ENCODE results near the gene HMCN1.

DNA sequence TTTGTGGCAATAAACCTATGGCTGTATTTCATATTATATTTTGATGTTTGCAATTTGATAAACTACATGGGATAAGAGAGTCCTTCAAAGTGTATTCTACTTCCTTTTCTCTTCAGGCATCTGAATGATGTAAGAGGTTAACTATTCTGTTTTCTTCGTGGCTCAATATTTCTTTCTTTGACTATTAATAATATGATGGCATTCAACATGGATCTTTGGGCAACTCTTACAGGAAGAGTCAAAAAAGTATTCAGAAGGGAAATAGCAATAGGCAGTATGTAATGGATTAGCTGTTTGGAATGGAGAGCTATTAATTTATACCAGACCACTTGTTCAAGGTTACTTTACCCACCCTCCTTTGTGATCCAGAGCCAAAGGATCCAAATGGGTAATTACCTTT lies 74.4 kb downstream of the HMCN1 start:
- TF ChIP-seq, protein P1, sequence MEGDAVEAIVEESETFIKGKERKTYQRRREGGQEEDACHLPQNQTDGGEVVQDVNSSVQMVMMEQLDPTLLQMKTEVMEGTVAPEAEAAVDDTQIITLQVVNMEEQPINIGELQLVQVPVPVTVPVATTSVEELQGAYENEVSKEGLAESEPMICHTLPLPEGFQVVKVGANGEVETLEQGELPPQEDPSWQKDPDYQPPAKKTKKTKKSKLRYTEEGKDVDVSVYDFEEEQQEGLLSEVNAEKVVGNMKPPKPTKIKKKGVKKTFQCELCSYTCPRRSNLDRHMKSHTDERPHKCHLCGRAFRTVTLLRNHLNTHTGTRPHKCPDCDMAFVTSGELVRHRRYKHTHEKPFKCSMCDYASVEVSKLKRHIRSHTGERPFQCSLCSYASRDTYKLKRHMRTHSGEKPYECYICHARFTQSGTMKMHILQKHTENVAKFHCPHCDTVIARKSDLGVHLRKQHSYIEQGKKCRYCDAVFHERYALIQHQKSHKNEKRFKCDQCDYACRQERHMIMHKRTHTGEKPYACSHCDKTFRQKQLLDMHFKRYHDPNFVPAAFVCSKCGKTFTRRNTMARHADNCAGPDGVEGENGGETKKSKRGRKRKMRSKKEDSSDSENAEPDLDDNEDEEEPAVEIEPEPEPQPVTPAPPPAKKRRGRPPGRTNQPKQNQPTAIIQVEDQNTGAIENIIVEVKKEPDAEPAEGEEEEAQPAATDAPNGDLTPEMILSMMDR (IDR thresholded peaks at IDR 0.05), result no peak
- TF ChIP-seq POLR2A (IDR thresholded peaks at IDR 0.05), result no peak

All from thyroid gland (tissue), 4 donors.